DND-41 (cell line): ENCODE results near the gene TNKS2.

Experiments used
- CTCF ChIP-seq: IDR thresholded peaks from 2 replicates; pipeline ENCODE4 v1.5.1; 2012; ENCODE audit warnings: borderline replicate concordance, low read length, moderate library complexity, mild to moderate bottlenecking; ENCODE audit not compliant: poor library complexity, severe bottlenecking; ENCODE audit errors: extremely low read depth
- EZH2 ChIP-seq: IDR thresholded peaks from 3 replicates; pipeline ENCODE4 v1.6.1; 2012; ENCODE audit warnings: borderline replicate concordance, low read depth, mild to moderate bottlenecking, moderate library complexity, low read length, inconsistent platforms; ENCODE audit not compliant: severe bottlenecking

GRCh38 chr10:91813251-91813650 lies 15.0 kb downstream of the TNKS2 start:
- TF ChIP-seq CTCF (no peak), EZH2 (no peak)
